Neural cell (in vitro differentiated cells): Measurements from ENCODE around the gene GRIFIN. TPM values are rescaled to one million over a fixed set of nuclear protein-coding genes. Genes with fewer than 3 reads are reported as not detected.

Experiments
- H2AFZ ChIP-seq: fragments of 200-600, 300-800 bp; sonication (generic), shearing (Covaris generic); 2 replicates; pipeline ENCODE4 v1.6.0; 2014; ENCODE audit warnings: low read depth, mild to moderate bottlenecking, antibody characterized with exemption, low read length, moderate library complexity
- H3F3A ChIP-seq: fragments of 200-600 bp; shearing (Covaris generic); 2 replicates; pipeline ENCODE4 v1.6.1; 2016; ENCODE audit warnings: mild to moderate bottlenecking, moderate library complexity, mixed read lengths, antibody characterized with exemption, low read length; ENCODE audit not compliant: insufficient read depth, poor library complexity, severe bottlenecking
- H3K27ac ChIP-seq: fragments of 200-600, 300-800 bp; sonication (generic), shearing (Covaris generic); 2 replicates; pipeline ENCODE4 v1.5.1; 2014; ENCODE audit warnings: mild to moderate bottlenecking, low read length, moderate library complexity
- H3K27me3 ChIP-seq: fragments of 300-800, 200-600 bp; sonication (generic), shearing (Covaris generic); 2 replicates; pipeline ENCODE4 v1.6.0; 2014; ENCODE audit warnings: mild to moderate bottlenecking, low read depth, low read length, moderate library complexity; ENCODE audit not compliant: insufficient read depth
- H3K36me3 ChIP-seq: fragments of 300-800, 200-600 bp; sonication (generic), shearing (Covaris generic); 2 replicates; pipeline ENCODE4 v1.5.1; 2014; ENCODE audit warnings: mild to moderate bottlenecking, antibody characterized with exemption, low read length, moderate library complexity; ENCODE audit not compliant: insufficient read depth
- H3K4me2 ChIP-seq: fragments of 300-800, 200-600 bp; sonication (generic), shearing (Covaris generic); 2 replicates; pipeline ENCODE4 v1.6.0; 2014; ENCODE audit warnings: mild to moderate bottlenecking, low read length
- H3K4me3 ChIP-seq: fragments of 300-800, 200-600 bp; sonication (generic), shearing (Covaris generic); 2 replicates; pipeline ENCODE4 v1.5.1; 2014; ENCODE audit warnings: mild to moderate bottlenecking, low read length, moderate library complexity
- H3K79me2 ChIP-seq: fragments of 200-600 bp; shearing (Covaris generic); replicated peaks from 2 replicates; pipeline ENCODE4 v1.6.0; 2014; ENCODE audit warnings: mild to moderate bottlenecking, low read length, moderate library complexity; ENCODE audit not compliant: insufficient read depth
- H3K9ac ChIP-seq: fragments of 300-800, 200-600 bp; sonication (generic), shearing (Covaris generic); 2 replicates; pipeline ENCODE4 v1.6.1; 2016; ENCODE audit warnings: mild to moderate bottlenecking, low read length, mixed read lengths
- H3K9me2 ChIP-seq: fragments of 200-600 bp; shearing (Covaris generic); 2 replicates; pipeline ENCODE4 v1.6.1; 2016; ENCODE audit warnings: mild to moderate bottlenecking, low read length, mixed read lengths; ENCODE audit not compliant: insufficient read depth
- H3K9me3 ChIP-seq: fragments of 200-600, 300-800 bp; sonication (generic), shearing (Covaris generic); 2 replicates; pipeline ENCODE4 v1.6.1; 2016; ENCODE audit warnings: mild to moderate bottlenecking, mixed run types, low read length, moderate library complexity, mixed read lengths
- H4K20me1 ChIP-seq: fragments of 200-600 bp; shearing (Covaris generic); 2 replicates; pipeline ENCODE4 v1.6.1; 2016; ENCODE audit warnings: mild to moderate bottlenecking, mixed run types; ENCODE audit not compliant: insufficient read depth
- EP300 ChIP-seq: fragments of 450-650 bp; conservative IDR thresholded peaks from 2 replicates; pipeline ENCODE4 v1.6.1; 2014; ENCODE audit warnings: antibody characterized with exemption, mild to moderate bottlenecking, moderate library complexity; ENCODE audit not compliant: poor library complexity, severe bottlenecking
- EZH2 ChIP-seq: fragments of 200-600, 300-800 bp; shearing (Covaris generic), sonication (generic); IDR thresholded peaks from 2 replicates; pipeline ENCODE4 v1.6.1; 2014; ENCODE audit warnings: antibody characterized with exemption, low read length, borderline replicate concordance, mild to moderate bottlenecking; ENCODE audit not compliant: insufficient read depth, poor library complexity, severe bottlenecking
- MXI1 ChIP-seq: fragments of 450-650 bp; conservative IDR thresholded peaks from 2 replicates; pipeline ENCODE4 v1.6.1; 2014; ENCODE audit warnings: antibody characterized with exemption, mild to moderate bottlenecking; ENCODE audit not compliant: poor library complexity, severe bottlenecking
- POLR2AphosphoS5 ChIP-seq: IDR thresholded peaks from 2 replicates; pipeline ENCODE4 v1.6.1; 2012
- RAD21 ChIP-seq: fragments of 450-650 bp; conservative IDR thresholded peaks from 2 replicates; pipeline ENCODE4 v1.6.1; 2014; ENCODE audit warnings: antibody characterized with exemption, mild to moderate bottlenecking, moderate library complexity
- REST ChIP-seq: IDR thresholded peaks from 2 replicates; pipeline ENCODE4 v1.6.1; 2012; ENCODE audit warnings: borderline replicate concordance
- SMC3 ChIP-seq: fragments of 450-650 bp; conservative IDR thresholded peaks from 2 replicates; pipeline ENCODE4 v1.6.1; 2014; ENCODE audit warnings: antibody characterized with exemption, mild to moderate bottlenecking, moderate library complexity; ENCODE audit not compliant: poor library complexity
- TAF1 ChIP-seq: IDR thresholded peaks from 2 replicates; pipeline ENCODE4 v1.6.1; 2012; ENCODE audit warnings: low read depth
- polyA plus RNA-seq: library from polyadenylated mRNA; depleted of rRNA; stranded (reverse); fragments of >200 nt; gene quantifications from 2 replicates; pipeline ENCODE4 v1.2.3, GENCODE V29; 2014
- TF ChIP-seq, protein P1 (sequence below): fragments of 450-650 bp; IDR thresholded peaks from 2 replicates; pipeline ENCODE4 v1.5.1; 2014; ENCODE audit warnings: antibody characterized with exemption, mild to moderate bottlenecking, moderate library complexity; ENCODE audit not compliant: poor library complexity, severe bottlenecking

The GRIFIN gene
- polyA plus RNA-seq, 1 donor from 2014 or later: not detected

- Histone ChIP-seq H4K20me1 (no peaks in the 10 kb centered on the region), H3K27ac (no peak overlapping the region), H3K9ac (no peak overlapping the region), H3K4me2 (no peak overlapping the region), H2AFZ (no peak overlapping the region), H3F3A (no peaks in the 10 kb centered on the region), H3K79me2 (no peaks in the 10 kb centered on the region), H3K9me2 (no peaks in the 10 kb centered on the region), H3K36me3 (peaks cover 5% of the 10 kb centered on the region), H3K9me3 (no peaks in the 10 kb centered on the region), H3K27me3 (no peaks in the 10 kb centered on the region), H3K4me3 (no peak overlapping the region)
- TF ChIP-seq TAF1 (no peak), REST (no peak), SMC3 (no peak), POLR2AphosphoS5 (no peak), EP300 (no peak), MXI1 (no peak), RAD21 (no peak), EZH2 (no peak)
- TF ChIP-seq, protein P1, sequence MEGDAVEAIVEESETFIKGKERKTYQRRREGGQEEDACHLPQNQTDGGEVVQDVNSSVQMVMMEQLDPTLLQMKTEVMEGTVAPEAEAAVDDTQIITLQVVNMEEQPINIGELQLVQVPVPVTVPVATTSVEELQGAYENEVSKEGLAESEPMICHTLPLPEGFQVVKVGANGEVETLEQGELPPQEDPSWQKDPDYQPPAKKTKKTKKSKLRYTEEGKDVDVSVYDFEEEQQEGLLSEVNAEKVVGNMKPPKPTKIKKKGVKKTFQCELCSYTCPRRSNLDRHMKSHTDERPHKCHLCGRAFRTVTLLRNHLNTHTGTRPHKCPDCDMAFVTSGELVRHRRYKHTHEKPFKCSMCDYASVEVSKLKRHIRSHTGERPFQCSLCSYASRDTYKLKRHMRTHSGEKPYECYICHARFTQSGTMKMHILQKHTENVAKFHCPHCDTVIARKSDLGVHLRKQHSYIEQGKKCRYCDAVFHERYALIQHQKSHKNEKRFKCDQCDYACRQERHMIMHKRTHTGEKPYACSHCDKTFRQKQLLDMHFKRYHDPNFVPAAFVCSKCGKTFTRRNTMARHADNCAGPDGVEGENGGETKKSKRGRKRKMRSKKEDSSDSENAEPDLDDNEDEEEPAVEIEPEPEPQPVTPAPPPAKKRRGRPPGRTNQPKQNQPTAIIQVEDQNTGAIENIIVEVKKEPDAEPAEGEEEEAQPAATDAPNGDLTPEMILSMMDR: no peak
These were observed 38.0 kb downstream of the GRIFIN start for GRCh38 chr7:2438186-2438585.

DNA sequence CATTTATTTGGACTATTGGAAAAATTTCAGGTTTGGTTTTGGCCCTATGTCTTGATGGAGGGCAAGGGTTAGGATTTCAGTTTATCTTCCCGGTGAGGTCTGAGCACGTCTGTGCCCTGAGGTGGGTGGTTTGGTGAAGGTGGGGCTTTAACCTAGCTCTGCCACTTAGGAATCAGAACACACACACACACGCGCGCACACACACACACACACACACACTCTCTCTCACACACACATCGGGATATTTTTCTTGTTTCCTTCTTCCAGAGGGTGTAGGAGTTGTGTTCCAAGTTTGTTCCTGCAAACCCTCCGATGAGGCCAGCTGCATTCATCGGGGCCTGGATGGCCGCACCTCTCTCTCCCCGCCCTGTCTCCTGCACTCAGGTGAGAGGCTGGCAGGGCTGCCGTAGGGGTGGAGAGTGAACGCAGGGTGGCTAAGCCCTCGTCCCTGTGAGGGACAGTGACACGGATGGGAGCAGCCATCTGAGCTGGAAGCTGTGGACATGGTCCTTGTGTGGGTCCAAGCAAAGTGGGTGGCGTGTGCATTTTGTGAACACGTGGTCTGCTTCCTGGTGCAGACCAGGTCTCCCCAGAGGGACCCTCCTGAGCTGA is 38.6 kb downstream of the GRIFIN start:
- H3K27ac ChIP-seq: no peak overlapping the region
- no peaks in the 10 kb centered on the region for H3K27me3 ChIP-seq
- no peaks in the 10 kb centered on the region for H3K9me3 ChIP-seq
- peaks cover 9% of the 10 kb centered on the region for H3K36me3 ChIP-seq
- H3K79me2 ChIP-seq: no peaks in the 10 kb centered on the region
- H4K20me1 ChIP-seq: no peaks in the 10 kb centered on the region
- TF ChIP-seq EP300: no peak
- TF ChIP-seq TAF1: no peak
- TF ChIP-seq EZH2: no peak
- no peak for TF ChIP-seq RAD21
- TF ChIP-seq MXI1: no peak
- TF ChIP-seq, protein P1: no peak
- TF ChIP-seq POLR2AphosphoS5: no peak
- TF ChIP-seq REST: no peak
- H2AFZ ChIP-seq: no peak overlapping the region
- H3K9ac ChIP-seq: no peak overlapping the region
- no peak overlapping the region for H3K4me3 ChIP-seq
- no peaks in the 10 kb centered on the region for H3F3A ChIP-seq
- H3K9me2 ChIP-seq: no peaks in the 10 kb centered on the region
- no peak overlapping the region for H3K4me2 ChIP-seq
